ENCODE measurements around the gene CYP4A22. TPM values are rescaled to one million over a fixed set of nuclear protein-coding genes. Genes with fewer than 3 reads are reported as not detected.
"Not testable (repeated sequence)": the region's sequence is repeated elsewhere in the genome, so short reads cannot be mapped to it uniquely, and the experiment has no call there.

CYP4A22 gene
- total and polyA plus RNA-seq, 2 donors = 0.02 TPM; not detected in 1

- WGBS = 40% methylated on average over 1 of the region's 1 CpG
- H3K36me3 ChIP-seq (ENCODE audit: control insufficient read depth in 2 of 2, insufficient read depth in 2 of 2, low read length in 1 of 2); DNase-seq (ENCODE audit: low read depth in 6 of 9, low spot score in 9 of 9); H3K27me3 ChIP-seq (ENCODE audit: control insufficient read depth in 2 of 2, insufficient read depth in 1 of 2, low read length in 1 of 2); H3K4me3 ChIP-seq (ENCODE audit: low read length in 2 of 2); H3K9me3 ChIP-seq (ENCODE audit: control insufficient read depth in 2 of 2, insufficient read depth in 1 of 2, low read length in 1 of 2); H3K27ac ChIP-seq (ENCODE audit: low read depth in 1 of 2, low read length in 1 of 2); H3K4me1 ChIP-seq (ENCODE audit: control insufficient read depth in 2 of 2, insufficient read depth in 2 of 2, low read length in 2 of 2): not testable (repeated sequence)
Measured at GRCh38 chr1:47146495-47146894, 9.3 kb downstream of the CYP4A22 start.

DNA sequence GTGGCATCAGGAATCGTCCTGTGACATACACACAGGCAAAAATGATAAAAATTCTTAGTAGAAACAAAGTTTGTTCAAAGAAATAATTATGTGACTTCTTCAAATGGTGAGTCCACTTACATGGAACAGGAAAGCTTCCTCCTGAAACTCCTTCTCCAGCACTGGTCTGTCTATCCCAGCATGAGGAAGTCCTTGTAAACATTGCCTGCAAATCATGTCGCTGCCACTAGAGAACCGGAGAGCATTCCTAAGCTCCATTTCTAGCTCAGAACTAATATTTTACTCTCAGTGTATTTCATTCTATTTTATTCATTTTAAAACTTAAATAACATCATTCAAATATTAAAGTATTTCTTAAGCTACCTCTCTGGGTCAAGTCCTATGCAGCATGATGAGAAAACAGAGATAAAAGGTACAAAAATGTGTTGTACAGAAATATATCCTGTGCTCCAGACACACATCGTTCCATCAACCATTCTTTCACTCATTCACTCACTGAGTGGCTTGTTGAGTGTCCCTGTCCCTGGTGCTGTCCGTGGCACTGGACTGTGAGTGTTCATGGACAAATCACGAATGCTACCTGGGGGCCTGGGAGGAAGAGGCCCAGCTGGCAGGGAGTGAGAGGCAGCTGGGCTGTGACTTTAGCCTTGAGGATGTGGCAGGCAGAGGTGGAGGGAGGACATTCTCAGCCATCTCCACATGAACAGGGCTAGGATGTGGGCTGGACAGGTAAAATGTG lies 10.0 kb downstream of the CYP4A22 start:
- no peak for DNase-seq (ENCODE audit: low read depth in 6 of 9, low spot score in 9 of 9)
- Histone ChIP-seq H3K27ac (ENCODE audit: low read depth in 1 of 2, low read length in 1 of 2) (no peak overlapping the region), H3K36me3 (ENCODE audit: control insufficient read depth in 2 of 2, insufficient read depth in 2 of 2, low read length in 1 of 2) (no peaks in the 10 kb centered on the region), H3K4me1 (ENCODE audit: control insufficient read depth in 2 of 2, insufficient read depth in 2 of 2, low read length in 2 of 2) (no peaks in the 10 kb centered on the region), H3K9me3 (ENCODE audit: control insufficient read depth in 2 of 2, insufficient read depth in 1 of 2, low read length in 1 of 2) (no peaks in the 10 kb centered on the region), H3K27me3 (ENCODE audit: control insufficient read depth in 2 of 2, insufficient read depth in 1 of 2, low read length in 1 of 2) (no peaks in the 10 kb centered on the region), H3K4me3 (ENCODE audit: low read length in 2 of 2) (no peak overlapping the region)
- WGBS = 74% methylated on average over 6 of the region's 6 CpGs

DNA sequence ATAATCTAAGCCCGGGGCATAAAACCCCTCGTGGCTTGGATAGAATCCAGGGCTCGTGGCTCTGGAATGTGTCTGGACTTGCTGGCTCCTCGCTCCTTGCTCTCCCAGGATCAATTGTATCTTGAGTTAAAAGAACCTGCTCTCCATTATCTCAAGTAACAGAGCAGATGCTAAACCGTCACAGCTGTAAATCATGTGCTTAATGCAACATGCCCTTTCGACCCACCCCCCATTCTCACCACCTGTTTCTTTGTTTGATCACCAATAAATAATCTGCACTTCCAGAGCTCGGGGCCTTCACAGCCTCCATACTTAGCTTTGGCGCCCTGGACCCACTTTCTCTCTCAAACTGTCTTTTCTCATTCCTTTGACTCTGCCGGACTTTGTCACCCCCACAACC lies 11.9 kb downstream of the CYP4A22 start:
- DNase-seq (ENCODE audit: low read depth in 6 of 9, low spot score in 9 of 9); H3K36me3 ChIP-seq (ENCODE audit: control insufficient read depth in 2 of 2, insufficient read depth in 2 of 2, low read length in 1 of 2); H3K27ac ChIP-seq (ENCODE audit: low read depth in 1 of 2, low read length in 1 of 2); H3K4me3 ChIP-seq (ENCODE audit: low read length in 2 of 2); H3K9me3 ChIP-seq (ENCODE audit: control insufficient read depth in 2 of 2, insufficient read depth in 1 of 2, low read length in 1 of 2); H3K27me3 ChIP-seq (ENCODE audit: control insufficient read depth in 2 of 2, insufficient read depth in 1 of 2, low read length in 1 of 2); H3K4me1 ChIP-seq (ENCODE audit: control insufficient read depth in 2 of 2, insufficient read depth in 2 of 2, low read length in 2 of 2): not testable (repeated sequence)
- 68% methylated on average over 9 of the region's 9 CpGs for WGBS

- H3K4me3 ChIP-seq (ENCODE audit: low read length in 2 of 2); H3K36me3 ChIP-seq (ENCODE audit: control insufficient read depth in 2 of 2, insufficient read depth in 2 of 2, low read length in 1 of 2); H3K27me3 ChIP-seq (ENCODE audit: control insufficient read depth in 2 of 2, insufficient read depth in 1 of 2, low read length in 1 of 2); H3K9me3 ChIP-seq (ENCODE audit: control insufficient read depth in 2 of 2, insufficient read depth in 1 of 2, low read length in 1 of 2); DNase-seq (ENCODE audit: low read depth in 6 of 9, low spot score in 9 of 9); H3K4me1 ChIP-seq (ENCODE audit: control insufficient read depth in 2 of 2, insufficient read depth in 2 of 2, low read length in 2 of 2); H3K27ac ChIP-seq (ENCODE audit: low read depth in 1 of 2, low read length in 1 of 2): not testable (repeated sequence)
Measured at GRCh38 chr1:47156457-47156856, 19.2 kb downstream of the CYP4A22 start.

DNA sequence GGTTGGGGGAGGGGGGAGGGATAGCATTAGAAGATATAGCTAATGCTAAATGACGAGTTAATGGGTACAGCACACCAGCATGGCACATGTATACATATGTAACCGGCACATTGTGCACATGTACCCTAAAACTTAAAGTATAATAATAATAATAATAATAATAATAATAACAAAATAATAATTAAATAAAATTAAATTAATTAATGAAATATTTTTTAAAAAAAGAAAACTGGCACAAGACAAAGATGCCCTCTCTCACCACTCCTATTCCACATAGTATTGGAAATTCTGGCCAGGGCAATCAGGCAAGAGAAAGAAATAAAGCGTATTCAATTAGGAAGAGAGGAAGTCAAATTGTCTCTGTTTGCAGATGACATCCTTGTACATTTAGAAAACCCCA lies 20.7 kb downstream of the CYP4A22 start:
- not testable (repeated sequence) for H3K36me3 ChIP-seq (ENCODE audit: control insufficient read depth in 2 of 2, insufficient read depth in 2 of 2, low read length in 1 of 2); DNase-seq (ENCODE audit: low read depth in 6 of 9, low spot score in 9 of 9); H3K27me3 ChIP-seq (ENCODE audit: control insufficient read depth in 2 of 2, insufficient read depth in 1 of 2, low read length in 1 of 2); H3K9me3 ChIP-seq (ENCODE audit: control insufficient read depth in 2 of 2, insufficient read depth in 1 of 2, low read length in 1 of 2); H3K27ac ChIP-seq (ENCODE audit: low read depth in 1 of 2, low read length in 1 of 2); H3K4me3 ChIP-seq (ENCODE audit: low read length in 2 of 2); H3K4me1 ChIP-seq (ENCODE audit: control insufficient read depth in 2 of 2, insufficient read depth in 2 of 2, low read length in 2 of 2)
- 82% methylated on average over 3 of the region's 3 CpGs for WGBS

- DNase-seq (ENCODE audit: low read depth in 6 of 9, low spot score in 9 of 9) = no peak
Measured at GRCh38 chr1:47160716-47161115, 23.5 kb downstream of the CYP4A22 start.

DNA sequence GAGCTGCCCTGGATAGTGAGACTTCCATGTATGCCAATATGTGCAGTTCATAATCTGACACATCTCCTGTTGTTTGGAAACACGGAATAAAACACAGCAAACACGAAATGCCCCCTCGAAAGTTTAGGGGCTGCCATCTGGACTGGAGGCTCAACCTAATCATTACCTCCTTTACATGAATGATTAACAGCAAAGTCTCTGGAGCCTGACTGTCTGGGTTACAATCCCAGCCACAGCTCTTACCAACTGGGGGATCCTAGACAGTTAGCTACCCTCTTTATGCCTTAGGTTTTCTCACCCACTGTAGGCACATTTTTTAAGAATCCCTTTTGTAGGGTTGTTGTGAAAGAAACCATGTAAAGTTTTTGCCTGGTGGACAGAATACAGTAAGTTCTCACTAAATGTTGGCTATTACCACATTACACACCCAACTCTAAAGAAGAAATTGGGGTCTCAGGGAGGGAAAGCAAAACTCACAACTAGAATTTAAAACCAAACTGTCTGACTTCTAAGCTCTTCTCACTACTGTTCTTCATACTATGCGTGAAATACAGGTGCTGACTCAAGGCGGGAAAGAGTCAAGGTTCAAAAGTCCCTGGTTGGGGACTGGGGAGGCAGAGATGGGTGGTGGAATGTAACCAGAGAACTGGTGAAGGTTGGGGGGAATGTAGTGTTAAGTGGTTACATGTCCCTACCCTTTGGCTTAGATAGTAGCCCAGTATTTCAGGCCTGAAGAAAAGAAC lies 24.2 kb downstream of the CYP4A22 start:
- no peaks in the 10 kb centered on the region for H3K9me3 ChIP-seq (ENCODE audit: control insufficient read depth in 2 of 2, insufficient read depth in 1 of 2, low read length in 1 of 2)
- no peak for DNase-seq (ENCODE audit: low read depth in 6 of 9, low spot score in 9 of 9)
- 92% methylated on average over 5 of the region's 5 CpGs for WGBS
- no peak overlapping the region for H3K4me3 ChIP-seq (ENCODE audit: low read length in 2 of 2)
- no peak overlapping the region for H3K27ac ChIP-seq (ENCODE audit: low read depth in 1 of 2, low read length in 1 of 2)
- no peaks in the 10 kb centered on the region for H3K36me3 ChIP-seq (ENCODE audit: control insufficient read depth in 2 of 2, insufficient read depth in 2 of 2, low read length in 1 of 2)
- H3K4me1 ChIP-seq (ENCODE audit: control insufficient read depth in 2 of 2, insufficient read depth in 2 of 2, low read length in 2 of 2) = no peaks in the 10 kb centered on the region
- no peaks in the 10 kb centered on the region for H3K27me3 ChIP-seq (ENCODE audit: control insufficient read depth in 2 of 2, insufficient read depth in 1 of 2, low read length in 1 of 2)

More at GRCh38 chr1:47160716-47161115, 23.5 kb downstream of the CYP4A22 start:
- H3K36me3 ChIP-seq (ENCODE audit: control insufficient read depth in 2 of 2, insufficient read depth in 2 of 2, low read length in 1 of 2) = no peaks in the 10 kb centered on the region
- H3K27ac ChIP-seq (ENCODE audit: low read depth in 1 of 2, low read length in 1 of 2) = no peak overlapping the region
- no peaks in the 10 kb centered on the region for H3K4me1 ChIP-seq (ENCODE audit: control insufficient read depth in 2 of 2, insufficient read depth in 2 of 2, low read length in 2 of 2)
- H3K9me3 ChIP-seq (ENCODE audit: control insufficient read depth in 2 of 2, insufficient read depth in 1 of 2, low read length in 1 of 2) = no peaks in the 10 kb centered on the region
- no peak overlapping the region for H3K4me3 ChIP-seq (ENCODE audit: low read length in 2 of 2)
- H3K27me3 ChIP-seq (ENCODE audit: control insufficient read depth in 2 of 2, insufficient read depth in 1 of 2, low read length in 1 of 2) = no peaks in the 10 kb centered on the region

DNA sequence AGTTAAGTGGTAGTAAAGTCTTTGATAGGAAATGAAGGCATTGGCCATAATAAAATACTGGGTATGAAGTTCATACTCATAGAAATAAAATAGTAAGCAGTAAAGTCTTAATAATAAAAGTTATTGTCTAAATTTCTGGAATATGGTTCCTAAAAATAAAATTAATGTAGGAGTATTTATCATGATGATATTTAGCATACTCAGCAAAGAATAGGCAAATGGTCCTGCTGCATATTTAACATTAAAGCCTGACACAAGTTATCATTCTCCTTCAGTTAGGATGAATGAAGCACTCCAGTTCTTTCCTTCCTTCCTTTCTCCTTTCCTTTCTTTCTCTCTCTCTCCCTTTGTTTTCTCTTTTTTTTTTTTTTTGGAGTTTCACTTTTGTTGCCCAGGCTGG lies 27.3 kb downstream of the CYP4A22 start:
- Histone ChIP-seq H3K27ac (ENCODE audit: low read depth in 1 of 2, low read length in 1 of 2) (no peak overlapping the region), H3K36me3 (ENCODE audit: control insufficient read depth in 2 of 2, insufficient read depth in 2 of 2, low read length in 1 of 2) (no peaks in the 10 kb centered on the region), H3K27me3 (ENCODE audit: control insufficient read depth in 2 of 2, insufficient read depth in 1 of 2, low read length in 1 of 2) (no peaks in the 10 kb centered on the region), H3K4me1 (ENCODE audit: control insufficient read depth in 2 of 2, insufficient read depth in 2 of 2, low read length in 2 of 2) (no peaks in the 10 kb centered on the region), H3K4me3 (ENCODE audit: low read length in 2 of 2) (no peak overlapping the region), H3K9me3 (ENCODE audit: control insufficient read depth in 2 of 2, insufficient read depth in 1 of 2, low read length in 1 of 2) (no peaks in the 10 kb centered on the region)
- DNase-seq (ENCODE audit: low read depth in 6 of 9, low spot score in 9 of 9) = no peak

- H3K27me3 ChIP-seq (ENCODE audit: control insufficient read depth in 2 of 2, insufficient read depth in 1 of 2, low read length in 1 of 2) = peaks cover 0 to 3% of the 10 kb centered on the region in 2 donors
- no peaks in the 10 kb centered on the region for H3K9me3 ChIP-seq (ENCODE audit: control insufficient read depth in 2 of 2, insufficient read depth in 1 of 2, low read length in 1 of 2)
- no peaks in the 10 kb centered on the region for H3K4me1 ChIP-seq (ENCODE audit: control insufficient read depth in 2 of 2, insufficient read depth in 2 of 2, low read length in 2 of 2)
- no peaks in the 10 kb centered on the region for H3K36me3 ChIP-seq (ENCODE audit: control insufficient read depth in 2 of 2, insufficient read depth in 2 of 2, low read length in 1 of 2)
- DNase-seq (ENCODE audit: low read depth in 6 of 9, low spot score in 9 of 9) = no peak
- WGBS = 96% methylated on average over 5 of the region's 5 CpGs
- H3K4me3 ChIP-seq (ENCODE audit: low read length in 2 of 2) = no peak overlapping the region
- H3K27ac ChIP-seq (ENCODE audit: low read depth in 1 of 2, low read length in 1 of 2) = no peak overlapping the region
Measured at GRCh38 chr1:47172782-47173181, 35.5 kb downstream of the CYP4A22 start.
